ENCODE data around the gene INKA1.
"Not testable (repeated sequence)": the region's sequence is repeated elsewhere in the genome, so short reads cannot be mapped to it uniquely, and the experiment has no call there.

INKA1 gene

DNA sequence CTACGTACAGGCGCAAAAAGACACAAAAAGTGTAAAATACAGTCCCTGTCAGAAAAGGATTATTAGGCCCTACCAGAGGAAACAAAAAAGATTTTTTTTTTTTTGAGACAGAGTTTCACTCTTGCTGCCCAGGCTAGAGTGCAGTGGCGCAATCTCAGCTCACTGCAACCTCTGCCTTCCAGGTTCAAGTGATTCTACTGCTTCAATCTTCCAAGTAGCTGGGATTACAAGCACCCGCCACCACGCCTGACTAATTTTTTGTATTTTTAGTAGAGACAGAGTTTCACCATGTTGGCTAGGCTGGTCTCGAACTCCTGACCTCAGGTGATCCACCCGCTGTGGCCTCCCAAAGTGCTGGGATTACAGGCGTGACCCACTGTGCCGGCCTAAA is 22.1 kb upstream of the INKA1 start:
- not testable (repeated sequence) for H3K27ac Mint-ChIP-seq, H3K27me3 Mint-ChIP-seq, H3K4me3 Mint-ChIP-seq, H3K9me3 Mint-ChIP-seq
- Mint-ChIP-seq H3K4me1 (peaks cover 54% of the 10 kb centered on the region), H3K36me3 (peaks cover 14% of the 10 kb centered on the region)

DNA sequence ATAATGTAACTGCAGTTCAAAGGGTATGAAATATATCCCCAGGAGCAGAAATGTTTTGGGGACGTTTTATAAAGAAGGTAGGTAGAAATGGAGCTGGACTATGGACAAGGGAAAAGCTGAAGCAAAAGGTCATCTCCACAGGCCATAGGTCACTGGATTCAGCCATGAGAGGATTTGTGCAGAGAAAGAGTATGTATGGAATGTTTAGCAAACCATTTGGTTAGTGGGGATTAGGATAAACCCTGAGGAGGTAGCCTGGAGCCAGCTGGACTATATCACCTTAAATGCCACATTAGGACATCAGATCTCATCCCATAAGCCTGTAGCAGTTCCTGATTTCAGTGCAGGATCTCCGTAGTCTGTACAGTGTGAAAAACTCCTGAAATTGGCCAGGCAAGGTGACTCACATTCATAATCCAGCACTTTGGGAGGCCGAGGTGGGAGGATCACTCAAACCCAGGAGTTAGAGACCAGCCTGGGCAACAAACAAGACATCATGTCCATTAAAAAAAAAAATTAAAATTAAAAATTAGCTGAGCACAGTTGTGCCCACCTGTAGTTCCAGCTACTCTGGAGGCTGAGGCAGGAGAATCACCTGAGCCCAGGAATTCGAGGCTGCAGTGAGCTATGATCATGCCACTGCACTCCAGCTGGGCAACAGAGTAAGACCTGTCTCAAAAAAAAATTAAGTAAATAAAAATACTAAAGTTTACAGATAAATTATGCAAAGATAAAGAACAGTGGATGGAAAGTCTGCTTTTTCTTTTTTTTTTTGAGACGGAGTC is 21.5 kb upstream of the INKA1 start:
- peaks cover 14% of the 10 kb centered on the region for H3K36me3 Mint-ChIP-seq
- H3K27me3 Mint-ChIP-seq, result no peaks in the 10 kb centered on the region
- H3K4me1 Mint-ChIP-seq, result peaks cover 54% of the 10 kb centered on the region
- H3K4me3 Mint-ChIP-seq, result no peak overlapping the region
- H3K9me3 Mint-ChIP-seq, result no peaks in the 10 kb centered on the region
- no peak overlapping the region for H3K27ac Mint-ChIP-seq

DNA sequence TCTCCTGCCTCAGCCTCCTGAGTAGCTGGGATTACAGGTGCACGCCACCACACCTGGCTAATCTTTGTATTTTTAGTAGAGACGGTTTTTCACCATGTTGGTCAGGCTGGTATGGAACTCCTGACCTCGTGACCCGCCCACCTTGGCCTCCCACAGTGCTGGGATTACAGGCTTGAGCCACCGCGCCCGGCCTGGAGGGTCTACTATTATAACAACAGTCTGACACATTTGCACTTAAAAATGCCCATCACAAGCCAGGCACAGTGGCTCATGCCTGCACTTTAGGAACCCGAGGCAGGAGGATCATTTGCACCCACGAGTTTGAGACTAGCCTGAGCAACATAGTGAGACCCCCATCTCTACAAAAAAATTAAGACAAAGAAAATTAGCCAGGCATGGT is 20.8 kb upstream of the INKA1 start:
- H3K4me3 Mint-ChIP-seq, H3K27ac Mint-ChIP-seq, H3K9me3 Mint-ChIP-seq, H3K27me3 Mint-ChIP-seq: not testable (repeated sequence)
- Mint-ChIP-seq H3K36me3 (peaks cover 14% of the 10 kb centered on the region), H3K4me1 (peaks cover 57% of the 10 kb centered on the region)

DNA sequence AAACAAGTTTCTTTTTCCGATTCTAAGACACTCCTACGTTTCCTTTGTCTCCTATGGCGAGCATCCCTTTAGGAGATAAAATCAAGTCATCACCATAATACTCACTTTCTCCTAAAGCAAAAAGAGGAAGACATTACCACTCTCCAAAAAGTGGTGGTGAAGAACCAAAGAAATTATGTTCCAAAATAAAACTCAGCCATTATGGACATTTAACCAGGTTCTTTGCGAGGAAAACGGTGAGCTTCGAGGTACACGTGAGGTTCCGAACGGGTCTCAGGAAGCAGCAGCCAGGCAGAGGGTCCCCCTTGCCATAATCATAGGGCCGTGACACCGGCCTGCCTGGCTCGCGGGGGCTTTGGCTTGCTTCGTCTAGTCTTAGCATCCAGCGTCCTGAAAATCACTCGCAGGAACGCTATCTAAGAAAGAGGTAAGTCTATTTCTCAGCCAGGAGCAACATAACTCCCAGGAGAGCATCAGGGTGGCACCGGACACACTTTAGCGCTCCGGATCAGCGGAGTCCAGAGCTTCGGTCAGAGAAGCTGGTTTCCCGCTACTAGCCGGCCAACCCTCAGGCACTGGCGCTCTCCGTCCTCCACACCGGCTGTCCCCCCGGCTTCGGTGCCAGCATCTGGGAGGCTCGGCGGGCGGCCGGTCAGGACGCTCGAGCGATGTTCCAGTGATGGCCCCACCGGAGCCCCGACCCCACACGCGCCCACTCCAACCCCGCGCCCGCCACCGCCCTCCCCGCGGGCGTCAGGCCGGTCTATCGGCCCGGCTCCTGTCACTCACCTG is 17.3 kb upstream of the INKA1 start:
- Mint-ChIP-seq H3K9me3 (no peaks in the 10 kb centered on the region), H3K4me3 (peak overlapping the region; percentile 96), H3K27me3 (no peaks in the 10 kb centered on the region), H3K4me1 (peaks cover 43% of the 10 kb centered on the region), H3K36me3 (peaks cover 8% of the 10 kb centered on the region), H3K27ac (peak overlapping the region; percentile 80)

DNA sequence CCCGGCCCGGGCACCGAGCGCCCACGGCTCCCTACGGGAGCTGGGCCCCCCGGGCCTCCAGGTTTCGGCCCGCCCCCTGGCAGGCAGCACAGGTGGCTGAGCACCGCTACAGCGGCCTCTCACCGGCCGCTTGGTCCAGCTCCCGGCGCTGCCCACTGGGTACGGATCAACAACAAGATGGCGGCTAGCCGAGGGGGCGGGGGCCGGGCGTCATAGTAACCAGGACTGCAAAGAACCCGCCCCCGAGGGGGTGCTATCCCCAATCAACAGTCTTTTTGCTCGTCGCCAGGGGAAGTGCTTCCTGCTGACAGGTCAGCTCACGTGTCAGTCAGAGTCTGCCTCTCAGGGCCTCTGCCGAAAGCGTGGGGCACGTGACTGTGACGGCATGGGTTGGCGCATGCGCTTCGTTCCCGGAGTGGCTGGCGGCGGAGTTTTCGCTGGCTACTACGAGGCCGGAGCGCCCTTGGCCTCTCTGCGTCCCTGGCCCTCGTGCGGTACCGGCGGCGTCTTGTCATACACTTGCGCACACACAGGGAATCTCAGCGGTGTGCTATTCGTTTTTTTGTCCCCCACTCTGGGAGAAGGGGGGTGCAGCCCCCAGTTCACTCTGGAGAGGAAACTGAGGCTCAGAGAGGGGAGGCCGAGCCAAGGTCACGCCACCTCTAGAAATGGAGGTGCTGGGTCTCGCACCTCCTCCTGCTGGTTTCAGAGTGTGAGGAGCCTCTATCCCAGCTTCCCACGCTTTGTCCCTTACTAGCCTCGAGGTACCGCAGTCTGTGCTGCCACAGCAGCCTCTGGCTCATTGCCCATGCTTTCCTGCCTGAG is 16.5 kb upstream of the INKA1 start, which contains the start of gene IP6K1:
Gene IP6K1 (minus strand): TSS at position 186 of the 825 bp plus-strand sequence. CDS start 38,502 bp downstream, outside the sequence.
- H3K9me3 Mint-ChIP-seq, result no peaks in the 10 kb centered on the region
- H3K4me1 Mint-ChIP-seq, result peaks cover 35% of the 10 kb centered on the region
- H3K27me3 Mint-ChIP-seq, result no peaks in the 10 kb centered on the region
- peak within 1 kb of the TSS; percentile 98 for H3K27ac Mint-ChIP-seq
- H3K36me3 Mint-ChIP-seq, result peaks cover 5% of the 10 kb centered on the region
- H3K4me3 Mint-ChIP-seq, result peak within 1 kb of the TSS; percentile 96

DNA sequence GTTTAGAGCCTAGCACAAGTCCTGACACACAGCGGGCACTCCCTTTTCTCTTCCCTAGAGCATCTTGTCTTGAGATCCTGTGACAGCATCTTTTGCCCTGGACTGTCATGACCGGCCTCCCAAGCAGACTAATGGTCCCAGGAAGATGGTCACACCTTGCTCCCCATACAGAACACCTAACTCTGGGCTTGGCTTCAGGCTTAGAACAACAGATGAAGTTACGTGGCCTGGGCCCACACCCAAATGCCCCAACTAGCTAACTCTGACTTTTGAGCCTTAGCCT is 15.9 kb upstream of the INKA1 start:
- H3K27me3 Mint-ChIP-seq, result no peaks in the 10 kb centered on the region
- H3K9me3 Mint-ChIP-seq, result no peaks in the 10 kb centered on the region
- peaks cover 5% of the 10 kb centered on the region for H3K36me3 Mint-ChIP-seq
- peak overlapping the region; percentile 98 for H3K27ac Mint-ChIP-seq
- peaks cover 35% of the 10 kb centered on the region for H3K4me1 Mint-ChIP-seq
- H3K4me3 Mint-ChIP-seq, result peak overlapping the region; percentile 96

DNA sequence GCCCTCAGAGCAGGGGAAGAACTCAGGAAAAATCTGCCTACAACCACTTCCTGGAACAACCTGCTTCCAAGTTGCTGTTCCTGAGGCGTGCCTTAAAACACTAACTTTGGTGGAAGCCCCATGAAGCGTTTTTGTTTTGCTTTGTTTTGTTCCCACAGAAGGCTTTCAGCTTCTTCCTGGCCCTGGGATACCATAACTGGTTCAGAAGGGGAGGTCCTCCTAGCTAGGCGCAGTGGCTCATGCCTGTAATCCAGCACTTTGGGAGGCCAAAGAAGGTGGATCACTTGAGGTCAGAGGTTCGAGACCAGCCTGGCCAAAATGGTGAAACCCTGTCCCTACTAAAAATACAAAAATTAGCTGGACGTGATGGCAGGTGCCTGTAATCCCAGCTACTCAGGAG is 15.5 kb upstream of the INKA1 start:
- no peaks in the 10 kb centered on the region for H3K9me3 Mint-ChIP-seq
- peak overlapping the region; percentile 96 for H3K4me3 Mint-ChIP-seq
- H3K27me3 Mint-ChIP-seq, result no peaks in the 10 kb centered on the region
- H3K36me3 Mint-ChIP-seq, result peaks cover 5% of the 10 kb centered on the region
- no peak overlapping the region for H3K27ac Mint-ChIP-seq
- H3K4me1 Mint-ChIP-seq, result peaks cover 31% of the 10 kb centered on the region

DNA sequence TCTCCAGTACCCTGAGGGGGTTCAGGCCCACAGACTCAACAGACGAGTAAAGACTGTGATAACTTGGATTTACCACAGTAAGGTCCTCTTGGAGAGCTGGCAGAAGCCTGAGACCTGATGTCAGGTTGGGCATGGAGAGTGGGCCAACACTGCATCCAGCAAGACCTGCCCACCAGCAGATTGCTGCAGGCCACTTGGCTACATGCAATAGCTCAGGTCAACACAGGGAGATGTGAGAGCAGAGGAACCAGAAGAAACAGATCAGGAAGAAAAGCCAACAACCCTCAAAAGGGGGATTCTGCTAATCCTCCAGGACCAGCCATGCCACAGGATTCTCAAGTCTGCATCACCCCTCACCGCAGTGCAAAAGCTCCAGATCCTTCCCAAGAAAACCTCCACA is 15.0 kb upstream of the INKA1 start:
- peaks cover 31% of the 10 kb centered on the region for H3K4me1 Mint-ChIP-seq
- H3K9me3 Mint-ChIP-seq, result no peaks in the 10 kb centered on the region
- no peak overlapping the region for H3K4me3 Mint-ChIP-seq
- H3K27me3 Mint-ChIP-seq, result no peaks in the 10 kb centered on the region
- H3K36me3 Mint-ChIP-seq, result peaks cover 5% of the 10 kb centered on the region
- H3K27ac Mint-ChIP-seq, result no peak overlapping the region

DNA sequence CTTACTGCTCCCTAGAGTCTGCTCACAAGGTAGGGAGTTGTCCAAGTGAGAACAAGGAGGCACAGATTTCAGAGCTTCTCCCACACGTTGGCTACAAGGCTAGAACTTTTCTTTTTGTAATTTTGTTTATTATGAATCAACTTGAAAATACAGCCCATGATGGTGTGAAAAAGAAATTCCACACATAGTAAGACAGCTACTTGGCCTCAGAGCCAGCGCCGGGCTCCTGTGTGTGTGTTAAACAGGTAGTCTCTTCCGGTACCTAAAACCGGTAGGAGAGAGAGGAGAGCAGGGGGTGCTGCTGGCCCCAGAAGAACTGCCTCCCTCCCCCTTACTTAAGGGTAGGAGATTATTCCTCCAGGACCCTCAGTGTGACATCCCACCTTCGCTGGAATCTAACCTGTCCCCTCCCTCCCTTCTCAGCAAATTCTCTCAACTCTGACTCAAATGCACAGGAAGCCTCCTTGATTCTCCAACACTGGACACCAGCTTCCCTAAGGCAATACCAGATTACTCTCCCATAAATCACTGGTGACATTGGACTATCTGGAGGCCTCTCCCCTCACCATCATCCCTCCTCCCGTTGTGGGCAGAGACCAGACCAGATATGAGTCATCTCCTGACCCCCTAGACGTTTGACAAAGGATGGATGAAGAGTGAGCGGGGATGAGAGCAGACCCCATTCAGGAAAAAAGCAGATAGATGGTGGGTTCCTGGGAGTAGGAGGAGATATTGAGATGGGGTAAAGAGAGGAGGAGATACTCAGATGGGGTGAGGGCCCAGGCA is 12.2 kb upstream of the INKA1 start:
- Mint-ChIP-seq H3K36me3 (no peaks in the 10 kb centered on the region), H3K27ac (no peak overlapping the region), H3K9me3 (no peaks in the 10 kb centered on the region), H3K4me1 (peaks cover 14% of the 10 kb centered on the region), H3K4me3 (no peak overlapping the region), H3K27me3 (no peaks in the 10 kb centered on the region)

DNA sequence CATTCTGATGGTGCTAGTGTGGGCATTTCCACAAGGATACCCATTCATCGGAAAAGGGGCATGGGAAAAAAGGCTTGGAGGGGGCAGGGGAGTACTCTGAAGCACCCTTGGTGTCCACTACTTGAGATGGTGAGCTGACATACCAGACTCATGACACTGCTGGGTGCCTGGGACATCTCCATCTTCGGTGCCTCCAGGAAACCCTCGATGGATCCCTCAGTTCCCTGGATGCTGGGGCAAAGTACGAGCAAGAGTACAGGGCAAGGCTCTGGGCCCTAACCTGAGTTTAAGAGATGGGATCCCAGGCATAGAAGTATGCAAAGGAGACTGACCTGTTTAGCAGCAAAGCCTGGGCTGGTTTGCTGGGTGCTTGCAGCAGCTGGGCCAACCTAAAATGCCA is 11.5 kb upstream of the INKA1 start:
- H3K36me3 Mint-ChIP-seq, result no peaks in the 10 kb centered on the region
- no peak overlapping the region for H3K27ac Mint-ChIP-seq
- no peaks in the 10 kb centered on the region for H3K27me3 Mint-ChIP-seq
- H3K4me1 Mint-ChIP-seq, result peaks cover 12% of the 10 kb centered on the region
- H3K9me3 Mint-ChIP-seq, result no peaks in the 10 kb centered on the region
- no peak overlapping the region for H3K4me3 Mint-ChIP-seq

DNA sequence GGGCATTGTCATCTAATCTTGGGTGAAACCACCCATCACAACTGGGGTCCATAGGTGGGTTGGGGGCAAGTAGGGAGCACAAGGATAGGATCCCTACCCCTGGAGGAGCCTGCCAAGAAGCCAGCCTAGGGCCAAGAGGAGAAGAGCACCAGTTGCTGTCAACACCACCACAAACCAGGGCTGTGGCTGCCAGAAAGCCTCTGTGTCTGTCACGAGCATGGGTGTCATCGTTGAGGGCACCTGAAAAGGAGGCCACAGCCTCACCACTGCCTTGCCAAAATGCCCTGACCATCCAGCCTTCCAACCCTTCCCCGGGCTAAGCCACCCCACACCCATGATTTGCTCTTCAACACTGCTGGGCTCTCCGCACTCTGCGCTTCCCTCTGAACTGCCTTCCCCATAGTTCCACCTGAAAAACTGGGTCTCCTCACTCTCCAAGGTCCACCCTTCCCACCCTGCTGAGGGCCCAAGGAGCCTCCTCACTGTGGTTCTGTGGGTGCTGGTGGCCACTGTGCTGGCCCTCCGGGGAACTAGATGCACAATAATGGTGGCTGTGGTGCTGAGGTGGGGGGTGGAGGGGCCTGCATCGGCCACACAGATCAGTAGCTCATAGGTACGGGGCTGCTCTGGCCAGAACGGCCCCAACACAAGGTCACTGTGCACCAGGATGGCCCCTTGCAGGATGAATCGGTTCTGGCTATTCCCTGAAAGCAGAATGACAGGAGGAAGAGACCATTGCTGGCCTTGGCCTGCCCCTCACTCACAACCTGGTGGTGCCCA is 10.5 kb upstream of the INKA1 start:
- peaks cover 4% of the 10 kb centered on the region for H3K4me1 Mint-ChIP-seq
- no peak overlapping the region for H3K4me3 Mint-ChIP-seq
- no peak overlapping the region for H3K27ac Mint-ChIP-seq
- H3K36me3 Mint-ChIP-seq, result no peaks in the 10 kb centered on the region
- no peaks in the 10 kb centered on the region for H3K27me3 Mint-ChIP-seq
- H3K9me3 Mint-ChIP-seq, result no peaks in the 10 kb centered on the region

DNA sequence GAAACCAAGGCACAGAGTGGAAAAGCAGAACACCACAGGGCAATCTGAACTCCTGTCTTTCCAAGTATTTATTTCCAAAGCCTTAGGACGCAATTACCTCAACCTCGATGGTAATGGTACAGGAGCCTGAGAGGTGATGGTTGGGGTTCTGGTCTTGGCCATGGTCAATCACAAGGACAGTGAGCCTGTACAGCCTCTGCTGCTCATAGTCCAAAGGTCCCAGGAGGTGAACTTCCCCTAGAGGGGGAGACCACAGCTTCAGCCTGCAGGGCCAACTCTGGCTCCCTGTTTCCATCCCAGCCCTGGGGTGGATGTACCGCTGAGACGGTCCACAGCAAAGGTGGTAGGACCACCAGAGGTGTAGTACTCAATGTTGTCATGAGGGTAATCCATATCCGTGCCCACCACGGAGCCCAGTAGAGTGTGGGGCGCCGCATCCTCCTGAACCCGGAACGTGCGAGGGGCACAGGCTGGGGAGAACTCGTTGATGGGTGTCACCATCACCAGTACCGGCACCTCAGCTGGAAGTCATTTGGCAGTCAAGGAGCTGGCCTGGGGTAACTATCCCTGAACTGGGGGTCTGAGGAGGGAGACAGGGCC is 9.5 kb upstream of the INKA1 start:
- H3K27ac Mint-ChIP-seq, result no peak overlapping the region
- peaks cover 4% of the 10 kb centered on the region for H3K4me1 Mint-ChIP-seq
- no peaks in the 10 kb centered on the region for H3K36me3 Mint-ChIP-seq
- no peak overlapping the region for H3K4me3 Mint-ChIP-seq
- no peaks in the 10 kb centered on the region for H3K9me3 Mint-ChIP-seq
- no peaks in the 10 kb centered on the region for H3K27me3 Mint-ChIP-seq

DNA sequence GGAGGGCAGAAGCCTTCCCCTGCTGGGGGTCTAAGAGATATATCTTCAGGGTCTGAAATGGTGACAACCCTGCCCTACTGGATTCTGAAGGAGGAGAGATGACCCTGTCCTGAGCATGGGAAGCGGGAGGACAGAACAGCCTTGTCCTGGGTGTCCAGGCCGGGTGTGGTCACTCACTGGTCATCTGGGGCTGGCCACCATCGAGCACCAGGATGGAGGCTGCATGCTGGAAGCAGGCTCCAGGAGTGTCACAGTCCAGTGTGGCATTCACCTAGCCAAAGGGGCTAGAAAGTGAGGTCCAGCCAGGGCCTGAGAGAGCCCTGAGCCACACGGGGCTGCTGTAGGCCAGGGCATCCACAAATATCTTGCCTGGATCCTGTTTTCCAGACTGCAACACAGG is 8.6 kb upstream of the INKA1 start:
- Mint-ChIP-seq H3K4me3 (no peak overlapping the region), H3K27me3 (no peaks in the 10 kb centered on the region), H3K9me3 (no peaks in the 10 kb centered on the region), H3K36me3 (no peaks in the 10 kb centered on the region), H3K4me1 (peaks cover 4% of the 10 kb centered on the region), H3K27ac (no peak overlapping the region)
